Keratinocyte (primary cell): ENCODE results near the gene MRPS18A.

ENCODE experiments used
- EZH2 ChIP-seq: IDR thresholded peaks from one replicate; pipeline ENCODE4 v1.6.1; 2012; ENCODE audit warnings: inconsistent platforms, mild to moderate bottlenecking, low read length, moderate library complexity
- TF ChIP-seq, protein P1 (sequence below), 3 experiments: IDR thresholded peaks in 1 of 3; conservative IDR thresholded peaks in 1 of 3; optimal IDR thresholded peaks in 1 of 3; 2 replicates in 2 of 3; 3 replicates in 1 of 3; pipeline versions ENCODE3 to v1.5.1; 2011; ENCODE audit warnings: low read length in 3 of 3, mild to moderate bottlenecking in 3 of 3, moderate library complexity in 2 of 3, control low read depth in 1 of 3, inconsistent platforms in 1 of 3; ENCODE audit not compliant: insufficient read depth in 2 of 3; ENCODE audit errors: extremely low read depth in 1 of 3

DNA sequence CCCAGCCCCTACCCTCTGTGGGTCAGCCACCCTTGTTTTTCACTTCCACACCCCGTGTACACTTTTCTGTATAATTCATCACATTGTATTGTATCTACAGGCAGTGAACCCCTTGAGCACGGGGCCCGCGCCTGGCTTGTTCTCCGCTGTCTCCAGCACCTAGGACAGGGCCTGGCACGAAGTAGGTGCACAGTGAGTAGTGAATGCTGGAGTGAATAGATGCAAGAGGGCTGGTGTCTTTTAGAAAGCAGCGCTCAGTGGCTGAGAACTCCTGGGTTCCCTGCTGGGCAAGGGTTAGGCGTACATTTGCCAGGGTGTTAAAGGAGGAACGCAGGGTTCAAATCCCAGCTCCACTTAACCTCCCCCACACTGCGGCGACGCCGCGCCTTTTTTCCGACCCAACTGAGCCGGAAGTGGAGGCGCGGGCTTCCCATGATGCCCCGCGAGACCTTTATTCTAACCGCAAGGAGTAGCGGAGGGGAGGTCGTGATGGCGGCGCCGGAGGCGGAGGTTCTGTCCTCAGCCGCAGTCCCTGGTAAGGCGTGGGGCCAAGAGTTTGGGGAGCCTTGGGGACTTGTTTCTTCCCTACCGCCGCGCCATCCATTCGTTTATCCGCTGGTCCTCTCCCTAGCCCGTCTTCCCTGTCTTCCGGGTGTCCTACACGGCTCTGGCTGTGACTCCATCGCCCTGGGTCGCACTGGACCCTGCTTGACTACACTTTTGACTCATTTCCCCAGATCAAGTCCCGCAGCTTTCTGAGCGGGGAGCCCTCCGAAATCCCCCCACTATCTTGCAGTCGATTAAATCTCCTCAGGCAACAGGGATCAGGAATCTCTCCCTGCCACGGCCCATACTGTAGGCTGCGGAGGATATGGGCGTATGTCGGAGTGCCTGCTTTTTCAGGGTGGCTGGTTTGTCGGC is 51.9 kb downstream of the MRPS18A start, which contains the start of gene MAD2L1BP:
- TF ChIP-seq EZH2: no peak
- TF ChIP-seq, protein P1, sequence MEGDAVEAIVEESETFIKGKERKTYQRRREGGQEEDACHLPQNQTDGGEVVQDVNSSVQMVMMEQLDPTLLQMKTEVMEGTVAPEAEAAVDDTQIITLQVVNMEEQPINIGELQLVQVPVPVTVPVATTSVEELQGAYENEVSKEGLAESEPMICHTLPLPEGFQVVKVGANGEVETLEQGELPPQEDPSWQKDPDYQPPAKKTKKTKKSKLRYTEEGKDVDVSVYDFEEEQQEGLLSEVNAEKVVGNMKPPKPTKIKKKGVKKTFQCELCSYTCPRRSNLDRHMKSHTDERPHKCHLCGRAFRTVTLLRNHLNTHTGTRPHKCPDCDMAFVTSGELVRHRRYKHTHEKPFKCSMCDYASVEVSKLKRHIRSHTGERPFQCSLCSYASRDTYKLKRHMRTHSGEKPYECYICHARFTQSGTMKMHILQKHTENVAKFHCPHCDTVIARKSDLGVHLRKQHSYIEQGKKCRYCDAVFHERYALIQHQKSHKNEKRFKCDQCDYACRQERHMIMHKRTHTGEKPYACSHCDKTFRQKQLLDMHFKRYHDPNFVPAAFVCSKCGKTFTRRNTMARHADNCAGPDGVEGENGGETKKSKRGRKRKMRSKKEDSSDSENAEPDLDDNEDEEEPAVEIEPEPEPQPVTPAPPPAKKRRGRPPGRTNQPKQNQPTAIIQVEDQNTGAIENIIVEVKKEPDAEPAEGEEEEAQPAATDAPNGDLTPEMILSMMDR (optimal IDR thresholded peaks at IDR 0.05 in 1 of 3, IDR thresholded peaks at IDR 0.05 in 1 of 3, conservative IDR thresholded peaks at IDR 0.05 in 1 of 3; ENCODE audit: extremely low read depth in 1 of 3, insufficient read depth in 2 of 3, low read length in 3 of 3): no peak
